DND-41 (cell line): ENCODE measurements around the gene APOBEC4.

Source experiments
- ATAC-seq: fragments of 200-7000 bp; cut with Tn5 transposase; 3 replicates; pipeline ENCODE4 v1.9.1; 2021; ENCODE audit warnings: low read depth; ENCODE audit not compliant: insufficient read depth
- DNase-seq: peaks from one replicate; pipeline ENCODE4 v3.0.0-alpha.2; 2020
- H2AFZ ChIP-seq: 2 replicates; pipeline ENCODE4 v1.6.0; 2012; ENCODE audit warnings: low read depth, low read length
- H3K27ac ChIP-seq: 2 replicates; pipeline ENCODE4 v1.5.1; 2012; ENCODE audit warnings: low read length, inconsistent platforms
- H3K27me3 ChIP-seq: fragments of 200-600 bp; sonication (generic); 2 replicates; pipeline ENCODE4 v1.6.0; 2012; ENCODE audit warnings: low read length, mild to moderate bottlenecking, inconsistent platforms; ENCODE audit not compliant: insufficient read depth, poor library complexity
- H3K36me3 ChIP-seq: 2 replicates; pipeline ENCODE4 v1.5.1; 2012; ENCODE audit warnings: low read length, inconsistent platforms; ENCODE audit not compliant: insufficient read depth
- H3K4me1 ChIP-seq: 2 replicates; pipeline ENCODE4 v1.5.1; 2012; ENCODE audit warnings: mild to moderate bottlenecking, low read length; ENCODE audit not compliant: insufficient read depth
- H3K4me2 ChIP-seq: 2 replicates; pipeline ENCODE4 v1.6.0; 2012; ENCODE audit warnings: mild to moderate bottlenecking, moderate library complexity, low read length, inconsistent platforms; ENCODE audit not compliant: insufficient read depth
- H3K4me3 ChIP-seq, 2 experiments: fragments of 200-600 bp in 1 of 2; shearing (Covaris generic) in 1 of 2; 2 replicates each; pipeline ENCODE4 v1.5.1; 2012 to 2016; ENCODE audit warnings: inconsistent platforms in 2 of 2, low read length in 2 of 2, mild to moderate bottlenecking in 2 of 2, low read depth in 1 of 2, moderate library complexity in 1 of 2
- H3K79me2 ChIP-seq: 2 replicates; pipeline ENCODE4 v1.6.0; 2012; ENCODE audit warnings: low read length, inconsistent platforms; ENCODE audit not compliant: insufficient read depth
- H3K9ac ChIP-seq: 2 replicates; pipeline ENCODE4 v1.6.0; 2012; ENCODE audit warnings: low read depth, mild to moderate bottlenecking, inconsistent platforms, low read length, moderate library complexity
- H3K9me3 ChIP-seq: 2 replicates; pipeline ENCODE4 v1.5.1; 2012; ENCODE audit warnings: low read length, moderate library complexity, mild to moderate bottlenecking, inconsistent platforms; ENCODE audit not compliant: insufficient read depth, severe bottlenecking
- H4K20me1 ChIP-seq: 2 replicates; pipeline ENCODE4 v1.6.0; 2012; ENCODE audit warnings: low read length; ENCODE audit not compliant: insufficient read depth
- CTCF ChIP-seq: IDR thresholded peaks from 2 replicates; pipeline ENCODE4 v1.5.1; 2012; ENCODE audit warnings: borderline replicate concordance, low read length, moderate library complexity, mild to moderate bottlenecking; ENCODE audit not compliant: poor library complexity, severe bottlenecking; ENCODE audit errors: extremely low read depth
- EZH2 ChIP-seq: IDR thresholded peaks from 3 replicates; pipeline ENCODE4 v1.6.1; 2012; ENCODE audit warnings: borderline replicate concordance, low read depth, mild to moderate bottlenecking, moderate library complexity, low read length, inconsistent platforms; ENCODE audit not compliant: severe bottlenecking

Gene APOBEC4

GRCh38 chr1:183648042-183648441, 5.1 kb downstream of the APOBEC4 start:
- DNase-seq (no peak), ATAC-seq (no peak)
- no peak overlapping the region for H3K4me3 ChIP-seq
- H4K20me1 ChIP-seq = no peaks in the 10 kb centered on the region
- no peak overlapping the region for H3K9ac ChIP-seq
- H3K4me1 ChIP-seq = no peaks in the 10 kb centered on the region
- no peaks in the 10 kb centered on the region for H3K79me2 ChIP-seq
- TF ChIP-seq EZH2 = no peak
- TF ChIP-seq CTCF = no peak
- H3K4me2 ChIP-seq = no peak overlapping the region
- no peak overlapping the region for H3K27ac ChIP-seq
- no peaks in the 10 kb centered on the region for H3K9me3 ChIP-seq
- no peak overlapping the region for H2AFZ ChIP-seq
- H3K36me3 ChIP-seq = no peaks in the 10 kb centered on the region
- H3K27me3 ChIP-seq = no peaks in the 10 kb centered on the region

- H3K4me3 ChIP-seq = no peak overlapping the region
- H3K79me2 ChIP-seq = no peaks in the 10 kb centered on the region
- no peaks in the 10 kb centered on the region for H3K9me3 ChIP-seq
- no peak for DNase-seq
- TF ChIP-seq EZH2 (no peak), CTCF (no peak)
- ATAC-seq = no peak
- H3K27ac ChIP-seq = no peak overlapping the region
- H3K4me2 ChIP-seq = no peak overlapping the region
- no peaks in the 10 kb centered on the region for H3K36me3 ChIP-seq
- H3K27me3 ChIP-seq = no peaks in the 10 kb centered on the region
- no peaks in the 10 kb centered on the region for H3K4me1 ChIP-seq
- no peak overlapping the region for H3K9ac ChIP-seq
- H4K20me1 ChIP-seq = no peaks in the 10 kb centered on the region
- H2AFZ ChIP-seq = no peak overlapping the region
Observed at GRCh38 chr1:183646776-183647175, 6.3 kb downstream of the APOBEC4 start.

- no peaks in the 10 kb centered on the region for H3K79me2 ChIP-seq
- H3K4me3 ChIP-seq = no peak overlapping the region
- H3K4me2 ChIP-seq = no peak overlapping the region
- no peak overlapping the region for H2AFZ ChIP-seq
- no peaks in the 10 kb centered on the region for H3K9me3 ChIP-seq
- H3K27ac ChIP-seq = no peak overlapping the region
- no peaks in the 10 kb centered on the region for H3K27me3 ChIP-seq
- H3K4me1 ChIP-seq = no peaks in the 10 kb centered on the region
- TF ChIP-seq EZH2 = no peak
- TF ChIP-seq CTCF = no peak
- H3K36me3 ChIP-seq = no peaks in the 10 kb centered on the region
- no peaks in the 10 kb centered on the region for H4K20me1 ChIP-seq
- ATAC-seq = no peak
- H3K9ac ChIP-seq = no peak overlapping the region
- DNase-seq = no peak
Observed at GRCh38 chr1:183645531-183645930, 7.6 kb downstream of the APOBEC4 start.

GRCh38 chr1:183642166-183642565, 10.9 kb downstream of the APOBEC4 start:
- DNase-seq = no peak
- no peak overlapping the region for H3K27ac ChIP-seq
- H3K9me3 ChIP-seq = no peaks in the 10 kb centered on the region
- no peaks in the 10 kb centered on the region for H3K4me1 ChIP-seq
- H3K79me2 ChIP-seq = no peaks in the 10 kb centered on the region
- no peaks in the 10 kb centered on the region for H4K20me1 ChIP-seq
- no peak for ATAC-seq
- H3K4me3 ChIP-seq = no peak overlapping the region
- H3K9ac ChIP-seq = no peak overlapping the region
- H2AFZ ChIP-seq = no peak overlapping the region
- no peak overlapping the region for H3K4me2 ChIP-seq
- TF ChIP-seq EZH2 (no peak), CTCF (no peak)
- H3K27me3 ChIP-seq = no peaks in the 10 kb centered on the region
- no peaks in the 10 kb centered on the region for H3K36me3 ChIP-seq
